HuH-7.5 (cell line): Measurements from ENCODE around the gene FAM200B.

Experiments used
- DNase-seq: peaks from one replicate; pipeline ENCODE4 v3.0.0; 2011; ENCODE audit warnings: low spot score

Gene FAM200B

GRCh38 chr4:15681372-15682241, at the start of gene FAM200B:
TSS of gene FAM200B (plus strand) at chr4:15681827. CDS start at chr4:15686978, 5,151 bp downstream.
- peak; percentile 89 for DNase-seq

GRCh38 chr4:15636818-15637217, 44.8 kb upstream of the FAM200B start:
- DNase-seq = no peak

- DNase-seq = no peak
Measured at GRCh38 chr4:15638418-15638817, 43.2 kb upstream of the FAM200B start.

DNA sequence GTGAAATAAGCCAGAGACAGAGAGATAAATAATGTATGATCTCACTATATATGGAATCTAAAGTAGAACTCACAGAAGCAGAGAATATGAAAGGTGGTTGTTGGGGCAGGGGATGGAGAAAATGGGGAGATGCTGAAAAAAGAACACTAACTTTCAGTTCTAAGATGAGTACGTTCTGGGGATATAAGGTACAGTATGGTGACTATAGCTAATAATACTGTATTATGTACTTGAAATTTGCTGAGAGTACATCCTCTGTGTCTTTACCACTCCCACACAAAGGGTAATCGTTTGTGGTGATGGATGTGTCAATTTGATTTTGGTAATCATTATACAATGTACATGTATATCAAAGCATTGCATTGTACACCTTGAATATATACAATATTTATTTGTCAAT, 33.0 kb upstream of the FAM200B start:
- DNase-seq = no peak

- peak; percentile 52 for DNase-seq
Measured at GRCh38 chr4:15649914-15650545, 31.6 kb upstream of the FAM200B start.

DNA sequence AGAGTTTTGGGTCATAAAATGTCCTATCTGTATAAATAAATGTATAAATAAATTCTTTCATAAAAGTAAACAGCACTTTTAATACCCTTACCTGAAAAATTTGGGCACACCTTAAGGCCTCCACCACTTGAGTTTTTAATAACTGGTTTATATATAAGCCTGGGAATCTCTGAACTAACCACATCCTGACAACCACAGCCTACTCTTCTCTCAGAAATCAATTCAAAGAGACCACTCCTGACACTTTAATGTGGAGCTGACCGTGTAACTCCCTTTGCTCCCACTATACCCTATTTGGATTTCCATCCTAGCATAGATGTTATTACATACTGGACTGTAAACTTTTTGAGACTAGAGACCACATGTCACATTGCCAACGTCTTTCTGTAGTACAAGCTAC, 30.0 kb upstream of the FAM200B start:
- DNase-seq = no peak

DNA sequence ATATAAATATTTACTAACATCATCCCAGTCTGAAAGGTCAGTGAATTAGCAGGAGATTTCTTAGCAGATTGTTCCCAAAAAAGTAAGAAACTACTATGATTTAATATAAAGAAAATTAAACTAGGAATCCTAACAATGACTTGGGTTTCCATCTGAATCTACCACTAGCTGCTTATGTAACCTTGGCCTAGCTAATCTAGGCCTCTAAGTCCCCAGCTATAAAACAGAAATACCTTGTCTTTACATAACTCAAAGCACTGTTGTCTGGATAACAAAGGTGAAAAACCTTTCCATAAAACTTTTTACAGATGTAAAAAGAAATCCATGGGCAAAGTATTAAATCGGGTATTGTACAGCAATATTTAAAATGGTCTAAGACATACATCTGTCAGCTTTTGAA, 29.4 kb upstream of the FAM200B start:
- no peak for DNase-seq

DNA sequence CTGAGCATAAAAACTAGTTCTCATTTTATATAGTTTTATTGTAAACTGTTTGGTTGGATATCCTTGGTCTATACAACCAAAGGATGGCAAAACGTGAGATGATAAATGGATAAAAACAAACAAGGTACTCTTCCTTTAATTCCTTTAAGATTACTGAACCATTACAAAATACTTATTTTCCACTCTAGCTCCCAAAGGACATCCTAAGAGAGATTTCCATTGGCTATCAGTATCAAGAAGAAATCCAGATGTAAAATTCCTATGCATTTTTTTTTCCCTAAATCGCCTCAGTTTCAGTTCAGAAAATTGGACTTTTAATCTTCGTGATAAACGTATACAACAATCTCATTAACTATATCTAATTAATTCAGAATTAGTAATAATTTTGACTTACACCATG, 28.8 kb upstream of the FAM200B start:
- DNase-seq = no peak

DNA sequence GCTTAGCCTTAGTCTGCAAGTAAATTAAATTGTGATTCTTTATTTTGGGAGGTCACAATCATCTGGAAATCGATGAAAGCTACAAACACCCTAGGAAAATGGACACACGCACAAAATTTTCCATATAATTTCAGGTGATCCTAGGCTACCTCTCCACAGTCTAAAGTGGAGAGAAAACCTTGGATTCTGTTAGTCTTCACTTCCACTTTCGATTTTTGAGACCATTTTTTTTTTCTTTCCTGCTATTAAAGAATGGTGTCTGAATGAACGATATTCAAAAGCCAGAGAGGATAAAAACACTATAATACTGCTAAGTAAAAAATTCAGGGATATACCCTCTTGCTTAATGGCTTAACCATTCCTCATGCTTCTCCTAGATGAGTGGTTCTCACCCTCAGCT, 28.2 kb upstream of the FAM200B start:
- no peak for DNase-seq

DNA sequence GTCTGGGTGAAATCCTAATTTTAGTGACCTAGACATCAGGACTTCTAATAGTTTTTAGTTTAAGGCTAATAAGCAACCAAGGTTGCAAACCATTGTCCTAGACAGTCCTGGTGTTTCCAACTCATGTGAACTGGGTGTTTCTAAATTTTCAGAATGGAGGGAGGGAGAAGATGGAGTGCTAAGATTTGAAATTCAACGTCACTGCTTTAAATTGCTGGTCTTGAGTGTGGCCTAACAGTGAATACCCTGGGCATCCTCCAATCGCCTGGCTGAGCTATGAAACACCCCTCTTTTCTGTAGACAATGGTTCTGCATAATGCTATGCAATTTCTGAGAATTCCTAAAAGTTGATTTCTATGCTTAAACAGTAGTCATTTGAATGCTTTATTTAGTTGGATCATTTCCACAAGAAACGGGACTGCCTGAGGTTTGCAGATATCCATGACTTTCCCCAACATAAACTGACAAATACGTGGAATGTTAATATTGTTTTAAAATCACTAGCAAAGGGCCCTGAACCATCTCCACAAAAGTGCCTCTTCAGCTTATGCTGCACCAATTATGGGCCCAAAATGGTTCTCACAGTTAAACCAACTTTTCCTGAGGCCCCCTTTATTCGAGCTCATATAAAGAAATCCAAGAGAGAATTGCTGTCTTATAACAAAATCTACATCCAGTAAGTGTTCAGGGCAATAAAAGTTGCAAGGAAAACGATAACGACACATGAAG, 27.6 kb upstream of the FAM200B start:
- DNase-seq = peak; percentile 24

DNA sequence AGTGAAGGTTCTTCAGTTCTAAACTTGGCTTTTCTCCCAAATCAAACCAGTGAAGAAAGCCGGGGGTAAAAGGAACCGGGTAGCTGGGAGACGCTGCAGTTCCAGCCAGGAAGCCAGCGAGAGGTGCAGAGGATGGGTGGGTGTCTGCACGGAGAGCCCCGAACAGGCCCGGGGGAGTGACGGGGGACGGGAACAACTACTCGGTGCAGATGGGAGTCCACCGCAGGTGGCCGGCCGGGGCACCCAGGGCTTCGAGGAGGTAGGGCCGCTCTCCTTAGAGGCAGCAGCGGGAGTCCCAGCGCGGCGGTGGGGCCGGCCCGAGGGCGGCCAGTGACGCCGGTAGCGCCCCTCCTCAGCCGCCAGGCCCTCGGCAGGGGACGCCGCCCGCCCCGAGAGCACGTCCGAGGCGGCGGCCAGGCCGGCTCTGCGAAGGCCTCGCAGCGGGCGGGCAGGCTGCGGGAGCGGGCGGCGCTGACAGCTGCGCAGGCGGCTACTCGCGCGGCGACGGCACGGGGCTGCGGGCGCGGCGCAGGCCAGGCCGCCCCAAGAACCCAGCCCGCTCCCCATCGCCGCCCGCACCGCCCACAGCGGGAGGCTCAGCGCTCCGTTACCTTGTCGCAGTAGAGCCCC, 26.9 kb upstream of the FAM200B start:
- DNase-seq = peak; percentile 59

DNA sequence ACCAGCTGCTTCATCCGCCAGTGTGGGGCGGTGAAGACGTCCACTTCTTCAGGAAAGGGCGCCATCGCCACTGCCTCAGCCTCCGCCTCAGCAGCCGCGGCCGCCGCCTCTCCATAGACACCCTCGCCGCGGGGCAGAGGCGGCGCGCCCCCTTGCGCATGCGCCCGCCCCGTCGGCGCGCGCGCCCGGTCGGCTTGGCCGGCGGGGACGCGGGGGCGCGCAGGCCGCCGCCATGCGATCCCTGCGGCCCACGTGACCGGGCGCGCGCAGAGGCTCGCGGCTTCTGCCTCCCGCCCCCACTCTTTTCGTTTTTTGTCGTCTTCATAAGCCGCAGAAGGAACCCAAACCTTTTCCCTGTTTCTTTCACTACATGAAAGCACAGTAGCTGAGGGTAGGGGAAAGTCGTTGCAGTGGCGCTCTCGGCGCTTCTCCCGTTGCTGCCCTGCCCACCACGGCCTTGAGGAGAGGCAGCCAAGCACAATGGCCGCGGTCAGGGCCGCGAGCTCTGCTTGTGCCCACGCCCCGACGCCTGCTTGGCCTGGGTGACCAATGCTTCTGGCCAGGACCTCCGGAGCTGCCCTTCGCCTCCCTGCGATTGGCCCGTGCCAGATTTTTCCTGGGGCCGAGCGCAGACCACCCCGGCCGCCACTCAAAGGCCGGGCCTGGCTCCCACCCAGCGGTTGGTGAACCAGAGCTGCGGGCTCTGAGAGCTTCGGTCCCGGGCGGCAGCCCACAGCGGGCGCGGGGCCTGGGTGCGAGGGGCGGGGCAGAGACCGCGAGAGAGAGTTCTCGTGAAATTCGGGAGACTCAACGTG, 26.2 kb upstream of the FAM200B start, which contains the start of gene FBXL5:
Gene FBXL5, minus strand, starts transcription at position 135 of the 815 bp plus-strand sequence. Its CDS starts 70 bp downstream, at position 65.
- peak; percentile 98 for DNase-seq

- DNase-seq = no peak
Measured at GRCh38 chr4:15656038-15656470, 25.6 kb upstream of the FAM200B start.

GRCh38 chr4:15657366-15657765, 24.3 kb upstream of the FAM200B start:
- DNase-seq = no peak

- DNase-seq = no peak
Measured at GRCh38 chr4:15658136-15658770, 23.4 kb upstream of the FAM200B start.

GRCh38 chr4:15658781-15659180, 22.8 kb upstream of the FAM200B start:
- no peak for DNase-seq

DNA sequence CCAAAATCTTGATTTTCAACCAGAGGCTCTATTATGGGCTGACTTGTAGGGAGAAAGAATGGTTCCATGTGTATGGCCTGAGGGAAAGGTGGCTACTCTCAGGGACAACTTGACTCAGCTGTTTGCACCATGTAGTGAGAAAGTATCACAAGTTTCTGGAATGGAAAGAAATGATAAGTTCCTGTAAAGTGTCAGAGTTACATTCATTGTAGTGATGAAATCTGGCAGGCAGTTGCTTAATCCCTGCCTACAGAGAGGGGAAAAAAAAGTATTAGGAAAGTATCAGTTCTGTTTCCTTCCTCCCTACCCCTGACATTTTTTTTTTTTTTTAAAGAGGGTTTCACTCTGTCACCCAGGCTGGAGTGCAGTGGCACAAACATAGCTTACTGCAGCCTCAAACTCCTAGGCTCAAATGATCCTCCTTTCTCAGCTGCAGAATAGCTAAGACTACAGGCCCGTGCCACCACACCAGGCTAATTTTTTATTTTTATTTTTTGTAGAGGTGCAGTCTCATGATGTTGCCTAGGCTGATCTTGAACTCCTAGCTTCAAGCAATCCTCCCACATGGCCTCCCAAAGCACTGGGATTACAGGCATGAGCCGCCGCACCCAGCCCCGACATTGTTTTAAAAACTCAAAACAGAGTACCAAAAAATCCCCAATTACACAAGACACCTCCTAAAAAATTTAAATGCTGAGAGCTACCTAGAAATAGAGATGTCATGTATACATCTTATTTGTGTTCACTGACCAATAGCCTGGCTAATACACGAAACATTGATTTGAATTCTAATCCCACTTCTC, 21.7 kb upstream of the FAM200B start:
- DNase-seq = no peak

DNA sequence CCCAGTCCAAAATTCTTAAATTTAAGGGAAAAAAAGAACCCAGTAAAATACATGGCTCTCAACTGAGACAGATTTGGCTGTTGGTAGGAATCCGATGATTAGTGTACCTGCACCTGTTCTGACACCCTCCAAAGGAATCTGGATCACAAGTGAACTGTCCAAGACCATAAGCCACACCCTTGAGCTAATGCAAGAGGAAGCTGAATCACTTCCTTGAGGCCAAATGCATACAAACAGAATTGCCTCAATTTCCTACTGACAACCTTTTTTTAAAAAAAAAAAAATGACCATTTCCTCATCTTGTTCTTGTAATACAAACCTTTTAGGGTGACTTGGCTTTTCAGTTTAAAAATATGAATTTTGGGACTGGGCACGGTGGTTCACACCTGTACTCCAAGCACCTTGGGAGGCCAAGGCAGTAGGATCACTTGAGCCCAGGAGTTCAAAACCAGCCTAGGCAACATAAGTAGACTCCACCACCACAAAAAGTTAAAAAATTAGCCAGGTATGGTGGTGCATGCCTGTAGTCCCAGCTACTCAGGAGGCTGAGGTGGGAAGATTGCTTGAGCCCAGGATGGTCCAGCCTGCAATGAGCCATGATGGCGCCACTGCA, 15.8 kb upstream of the FAM200B start:
- no peak for DNase-seq

DNA sequence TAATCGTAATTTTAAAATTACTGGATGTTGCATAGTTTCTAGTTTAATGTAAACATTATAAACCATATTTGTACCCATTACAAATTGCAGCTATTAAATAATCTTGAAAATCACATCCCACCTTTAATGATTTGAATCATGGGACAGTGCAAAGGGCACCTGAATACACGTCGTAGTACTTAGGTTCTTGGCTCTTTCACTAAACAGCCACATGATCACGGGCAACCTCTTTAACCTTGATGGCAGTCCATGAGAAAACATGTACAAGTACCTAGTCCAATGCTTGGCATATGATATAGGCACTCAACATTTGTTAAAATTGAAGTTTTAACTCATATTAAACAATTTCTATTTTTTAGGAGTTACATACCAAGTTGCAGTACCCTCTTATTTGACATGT, 14.6 kb upstream of the FAM200B start:
- DNase-seq = no peak
